Aorta (tissue), 5 donors: Measurements from ENCODE around the gene NUP93. TPM values are rescaled to one million over a fixed set of nuclear protein-coding genes. Genes with fewer than 3 reads are reported as not detected.
"Not testable (repeated sequence)": the region's sequence is repeated elsewhere in the genome, so short reads cannot be mapped to it uniquely, and the experiment has no call there.

ENCODE experiments used
- ATAC-seq: fragments of 200-7000 bp; cut with Tn5 transposase; one replicate; pipeline ENCODE4 v1.9.1; 2022; ENCODE audit warnings: moderate library complexity; ENCODE audit not compliant: low FRiP score
- DNase-seq, 2 donors: peaks; one replicate each; pipeline ENCODE4 v3.0.0-alpha.2; 2020
- H3K27ac ChIP-seq, 2 donors: one replicate each; pipeline ENCODE4 v1.5.1; 2013; ENCODE audit warnings: low read length in 2 of 2, mild to moderate bottlenecking in 2 of 2, moderate library complexity in 2 of 2, control low read depth in 1 of 2, inconsistent platforms in 1 of 2, low read depth in 1 of 2
- H3K27me3 ChIP-seq, 2 donors: one replicate each; pipeline ENCODE4 v1.6.1; 2013; ENCODE audit warnings: control low read depth in 1 of 2, low read length in 1 of 2, mild to moderate bottlenecking in 1 of 2, moderate library complexity in 1 of 2; ENCODE audit not compliant: insufficient read depth in 2 of 2, control insufficient read depth in 1 of 2
- H3K36me3 ChIP-seq, 2 donors: one replicate each; pipeline ENCODE4 v1.6.1; 2013; ENCODE audit warnings: control low read depth in 1 of 2, low read length in 1 of 2, mild to moderate bottlenecking in 1 of 2; ENCODE audit not compliant: insufficient read depth in 2 of 2, control insufficient read depth in 1 of 2
- H3K4me1 ChIP-seq, 2 donors: one replicate each; pipeline ENCODE4 v1.6.1; 2013; ENCODE audit warnings: low read length in 2 of 2, control low read depth in 1 of 2, mild to moderate bottlenecking in 1 of 2, moderate library complexity in 1 of 2; ENCODE audit not compliant: insufficient read depth in 2 of 2, control insufficient read depth in 1 of 2
- H3K4me3 ChIP-seq, 2 donors: one replicate each; pipeline ENCODE4 v1.5.1; 2013; ENCODE audit warnings: low read length in 2 of 2, control low read depth in 1 of 2, mild to moderate bottlenecking in 1 of 2
- H3K9me3 ChIP-seq: one replicate; pipeline ENCODE4 v1.6.1; 2013; ENCODE audit warnings: mild to moderate bottlenecking, low read length; ENCODE audit not compliant: control insufficient read depth
- WGBS, 2 donors: extraction: QIAGEN DNeasy Blood & Tissue Kit; methylation state at CpG; one replicate each; pipeline ENCODE4 v1.1.7; 2013; 5-methylcytosine and 5-hydroxymethylcytosine counted together
- intact Hi-C, 2 donors: fragments of 100-400 bp; cut with DNase I; formaldehyde crosslinking; loops; one replicate each; pipeline versions ENCODE4 v1.14.2 to v1.15.0; 2022
- polyA plus RNA-seq, 2 donors: library from polyadenylated mRNA; stranded (reverse); fragments of 200-250 nt; gene quantifications; one replicate each; pipeline ENCODE4 v1.2.3, GENCODE V29; 2013
- total RNA-seq, 2 donors: library from RNA; stranded (reverse); fragmentation: NEBNext Ultra II Directional; extraction: Animal tissue kit (Norgen Biotek cat#: 25700); gene quantifications; one replicate each; pipeline ENCODE4 v1.2.1, GENCODE V29; 2021
- donor health status: healthy with polysubstance abuse.
- donor health status: Bipolar disorder and iron deficiency.
- donor health status: DM: no; HTN: no; CAD: no.
- donor health status: DM: no; HTN: no; CAD: no.
- donor health status: DM: yes; HTN: yes; CAD: no.

NUP93 gene
- total and polyA plus RNA-seq, 4 donors, result 32.9 to 57.5 (median 43.8) TPM

DNA sequence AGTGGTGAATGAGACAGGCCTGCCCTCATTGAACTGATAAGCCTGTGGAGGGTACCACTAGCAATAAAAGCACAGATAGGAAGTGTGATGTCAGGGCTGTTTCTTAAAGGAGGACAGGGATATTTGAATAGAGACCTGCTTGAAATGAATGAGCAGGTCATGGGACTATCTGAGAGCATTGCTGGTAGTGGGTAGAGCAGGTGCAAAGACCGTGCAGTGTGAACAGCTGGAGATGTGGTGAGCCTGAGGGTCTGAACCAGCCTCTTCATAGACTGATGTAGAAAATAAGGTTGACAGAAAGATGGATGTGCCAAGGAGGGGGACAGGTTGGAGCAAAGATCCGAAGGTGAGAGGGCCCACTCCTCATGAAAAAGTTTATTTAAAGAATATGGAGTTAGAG is 2.4 kb downstream of the NUP93 start:
- Histone ChIP-seq H3K4me3 (no peak overlapping the region), H3K27ac (no peak overlapping the region), H3K27me3 (no peaks in the 10 kb centered on the region), H3K4me1 (no peaks in the 10 kb centered on the region), H3K9me3 (no peaks in the 10 kb centered on the region), H3K36me3 (no peaks in the 10 kb centered on the region)
- no peak for DNase-seq
- WGBS, 2 donors, result 87 to 91% methylated on average over 2 of the region's 2 CpGs
- intact Hi-C loops, result no loop called here
- no peak for ATAC-seq

DNA sequence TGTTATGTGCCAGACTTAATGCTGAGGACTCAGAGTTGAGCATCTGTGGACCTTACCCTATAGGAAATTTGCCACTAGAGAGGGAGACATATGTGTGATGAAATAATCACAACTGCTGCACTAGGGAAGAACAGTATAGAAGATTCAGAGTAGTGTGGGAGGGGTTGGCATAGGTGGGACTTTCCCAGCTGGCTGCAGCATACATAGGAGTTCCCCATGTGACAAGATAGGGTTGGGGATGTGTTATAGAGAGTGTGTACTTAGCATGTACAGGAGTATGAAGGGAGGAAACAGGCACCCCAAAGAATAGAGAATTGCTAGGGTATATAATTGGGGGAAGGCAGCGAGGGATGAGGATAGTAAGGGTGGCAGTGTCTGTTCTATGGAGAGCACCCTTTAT is 2.9 kb downstream of the NUP93 start:
- intact Hi-C loops, result no loop called here
- 96 to 100% methylated on average over 1 of the region's 1 CpG for WGBS, 2 donors

DNA sequence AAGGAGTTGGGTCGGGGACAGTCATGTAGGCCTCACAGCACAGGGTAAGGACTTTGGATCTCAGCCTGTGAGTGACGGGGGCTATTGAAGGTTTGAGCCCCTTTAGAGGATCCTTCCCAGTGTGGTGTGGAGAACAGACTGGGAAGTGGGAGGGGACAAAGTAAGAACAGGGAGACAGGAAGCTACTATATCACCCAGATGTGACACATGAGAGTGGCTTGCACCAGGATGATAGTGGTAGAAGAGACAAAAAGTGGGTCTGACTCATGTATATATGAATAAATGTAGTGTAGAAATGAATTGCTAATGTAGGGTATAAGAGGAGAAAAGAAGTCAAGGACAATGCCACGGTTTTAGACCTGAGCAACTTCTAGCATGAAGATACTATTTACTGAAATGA is 4.5 kb downstream of the NUP93 start:
- Histone ChIP-seq H3K4me1 (no peaks in the 10 kb centered on the region), H3K9me3 (no peaks in the 10 kb centered on the region), H3K27me3 (no peaks in the 10 kb centered on the region), H3K27ac (no peak overlapping the region), H3K36me3 (no peaks in the 10 kb centered on the region), H3K4me3 (no peak overlapping the region)
- ATAC-seq (no peak), DNase-seq (no peak)
- WGBS, 2 donors, result 92 to 99% methylated on average over 3 of the region's 3 CpGs
- intact Hi-C loops, result no loop called here

More for the DNA sequence above, 2.9 kb downstream of the NUP93 start:
- DNase-seq (no peak), ATAC-seq (no peak)
- Histone ChIP-seq H3K27ac (no peak overlapping the region), H3K36me3 (no peaks in the 10 kb centered on the region), H3K4me3 (no peak overlapping the region), H3K4me1 (no peaks in the 10 kb centered on the region), H3K27me3 (no peaks in the 10 kb centered on the region), H3K9me3 (no peaks in the 10 kb centered on the region)

DNA sequence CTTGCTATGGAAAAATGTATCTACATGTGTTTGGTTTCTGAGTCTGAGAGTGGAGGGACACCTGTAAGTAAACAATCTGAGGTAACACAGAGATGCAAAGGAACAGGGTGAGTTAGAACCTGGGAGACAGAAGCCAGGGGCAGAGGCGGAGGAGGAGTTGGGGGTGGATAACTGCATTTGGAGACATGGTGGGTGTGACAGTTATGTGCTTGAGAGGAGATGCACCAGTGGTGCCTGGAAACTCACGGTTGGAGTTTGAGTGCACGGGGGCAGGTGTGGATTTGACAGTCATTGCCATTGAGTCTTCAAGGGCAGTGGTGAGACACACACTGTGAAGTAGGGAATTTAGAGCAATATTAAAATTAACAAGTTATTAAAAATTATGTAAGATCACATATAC is 6.5 kb downstream of the NUP93 start:
- no peaks in the 10 kb centered on the region for H3K4me1 ChIP-seq
- H3K27me3 ChIP-seq, result no peaks in the 10 kb centered on the region
- no peaks in the 10 kb centered on the region for H3K9me3 ChIP-seq
- no peak for ATAC-seq
- DNase-seq, result no peak
- no peak overlapping the region for H3K27ac ChIP-seq
- H3K4me3 ChIP-seq, result no peak overlapping the region
- intact Hi-C loops, result no loop called here
- H3K36me3 ChIP-seq, result no peaks in the 10 kb centered on the region
- 93 to 94% methylated on average over 3 of the region's 3 CpGs for WGBS, 2 donors

DNA sequence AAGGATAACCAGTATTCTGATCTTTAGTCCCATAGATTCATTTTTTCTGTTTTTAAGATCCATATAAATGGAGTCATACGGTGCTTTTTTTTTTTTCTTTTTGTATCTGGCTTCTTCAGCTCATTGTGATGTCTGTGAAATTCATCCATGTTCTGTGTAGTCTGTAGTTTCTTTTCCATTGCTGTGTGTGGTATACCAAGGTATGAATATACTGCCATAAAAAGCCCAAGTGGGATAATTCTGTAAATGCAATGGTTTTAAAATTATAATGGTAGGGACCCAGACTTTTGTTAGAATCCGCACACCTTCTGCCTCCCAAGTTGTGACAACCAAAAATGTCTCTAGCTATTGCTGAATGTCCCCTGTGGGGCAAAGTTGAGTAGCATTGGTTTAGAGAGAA is 7.6 kb downstream of the NUP93 start:
- H3K27ac ChIP-seq, result no peak overlapping the region
- H3K9me3 ChIP-seq, result no peaks in the 10 kb centered on the region
- no peaks in the 10 kb centered on the region for H3K4me1 ChIP-seq
- DNase-seq, result no peak
- intact Hi-C loops, result no loop called here
- no peak overlapping the region for H3K4me3 ChIP-seq
- 83 to 85% methylated on average over 2 of the region's 2 CpGs for WGBS, 2 donors
- ATAC-seq, result no peak
- no peaks in the 10 kb centered on the region for H3K36me3 ChIP-seq
- no peaks in the 10 kb centered on the region for H3K27me3 ChIP-seq

DNA sequence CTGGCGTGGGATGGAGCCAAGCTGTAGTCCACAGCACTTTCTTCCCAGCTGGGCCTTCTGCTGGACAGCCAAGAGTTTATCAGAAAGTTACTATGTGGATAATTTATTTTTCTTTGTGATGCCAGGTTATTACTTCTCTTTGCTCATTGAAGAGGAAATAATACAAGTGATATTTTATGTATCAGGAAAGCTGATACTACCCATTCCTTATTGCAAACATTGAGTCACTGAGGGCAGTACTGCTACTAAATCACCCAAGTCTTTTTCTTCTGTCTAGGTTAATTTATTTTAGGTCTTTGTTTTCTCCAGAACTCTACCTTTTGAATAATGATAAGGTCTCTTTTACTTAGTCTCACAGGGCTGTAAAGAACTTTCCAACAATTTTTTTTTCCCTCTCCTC is 8.3 kb downstream of the NUP93 start:
- Histone ChIP-seq H3K9me3 (no peaks in the 10 kb centered on the region), H3K27me3 (no peaks in the 10 kb centered on the region), H3K27ac (no peak overlapping the region), H3K36me3 (no peaks in the 10 kb centered on the region), H3K4me1 (no peaks in the 10 kb centered on the region), H3K4me3 (no peak overlapping the region)
- ATAC-seq (no peak), DNase-seq (no peak)
- intact Hi-C loops, result no loop called here
- 58 to 63% methylated on average over 1 of the region's 1 CpG for WGBS, 2 donors

DNA sequence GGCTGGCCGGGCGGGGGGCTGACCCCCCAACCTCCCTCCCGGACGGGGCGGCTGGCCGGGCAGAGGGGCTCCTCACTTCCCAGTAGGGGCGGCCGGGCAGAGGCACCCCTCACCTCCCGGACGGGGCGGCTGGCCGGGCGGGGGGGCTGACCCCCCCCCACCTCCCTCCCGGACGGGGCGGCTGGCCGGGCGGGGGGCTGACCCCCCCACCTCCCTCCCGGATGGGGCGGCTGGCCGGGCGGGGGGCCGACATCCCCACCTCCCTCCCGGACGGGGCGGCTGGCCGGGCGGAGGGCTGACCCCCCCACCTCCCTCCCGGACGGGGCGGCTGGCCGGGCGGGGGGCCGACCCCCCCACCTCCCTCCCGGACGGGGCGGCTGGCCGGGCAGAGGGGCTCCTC is 9.4 kb downstream of the NUP93 start:
- H3K4me1 ChIP-seq, H3K27me3 ChIP-seq, H3K27ac ChIP-seq, H3K9me3 ChIP-seq, intact Hi-C loops, ATAC-seq, H3K36me3 ChIP-seq, DNase-seq, H3K4me3 ChIP-seq: not testable (repeated sequence)
- 86% methylated on average over 19 of the region's 38 CpGs; no CpG with 5 or more reads in 1 of the 2 donors for WGBS, 2 donors

DNA sequence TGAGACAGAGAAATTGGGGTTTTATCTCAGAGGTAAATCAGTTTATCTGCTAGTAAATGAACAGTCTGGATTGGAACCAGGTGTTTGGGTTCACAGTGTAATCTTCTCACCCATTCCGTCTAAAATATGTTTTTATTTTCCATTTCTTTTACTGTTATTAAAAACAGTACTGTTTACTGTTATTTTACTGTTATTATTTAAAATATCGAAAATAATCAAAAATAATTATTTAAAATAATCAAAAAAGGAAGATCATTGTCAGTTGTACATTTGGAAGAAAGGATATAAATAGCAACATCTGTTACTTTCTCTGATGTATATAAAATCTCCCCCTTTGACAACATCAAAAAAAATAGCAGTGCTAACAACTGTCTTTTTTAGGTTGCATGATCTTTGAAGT is 11.5 kb downstream of the NUP93 start:
- no peak overlapping the region for H3K4me3 ChIP-seq
- WGBS, 2 donors, result 39 to 56% methylated on average over 2 of the region's 2 CpGs
- H3K36me3 ChIP-seq, result no peaks in the 10 kb centered on the region
- intact Hi-C loops, result no loop called here
- H3K27me3 ChIP-seq, result no peaks in the 10 kb centered on the region
- no peak for DNase-seq
- peaks cover 0 to 3% of the 10 kb centered on the region in 2 donors for H3K4me1 ChIP-seq
- H3K9me3 ChIP-seq, result no peaks in the 10 kb centered on the region
- H3K27ac ChIP-seq, result no peak overlapping the region
- no peak for ATAC-seq

DNA sequence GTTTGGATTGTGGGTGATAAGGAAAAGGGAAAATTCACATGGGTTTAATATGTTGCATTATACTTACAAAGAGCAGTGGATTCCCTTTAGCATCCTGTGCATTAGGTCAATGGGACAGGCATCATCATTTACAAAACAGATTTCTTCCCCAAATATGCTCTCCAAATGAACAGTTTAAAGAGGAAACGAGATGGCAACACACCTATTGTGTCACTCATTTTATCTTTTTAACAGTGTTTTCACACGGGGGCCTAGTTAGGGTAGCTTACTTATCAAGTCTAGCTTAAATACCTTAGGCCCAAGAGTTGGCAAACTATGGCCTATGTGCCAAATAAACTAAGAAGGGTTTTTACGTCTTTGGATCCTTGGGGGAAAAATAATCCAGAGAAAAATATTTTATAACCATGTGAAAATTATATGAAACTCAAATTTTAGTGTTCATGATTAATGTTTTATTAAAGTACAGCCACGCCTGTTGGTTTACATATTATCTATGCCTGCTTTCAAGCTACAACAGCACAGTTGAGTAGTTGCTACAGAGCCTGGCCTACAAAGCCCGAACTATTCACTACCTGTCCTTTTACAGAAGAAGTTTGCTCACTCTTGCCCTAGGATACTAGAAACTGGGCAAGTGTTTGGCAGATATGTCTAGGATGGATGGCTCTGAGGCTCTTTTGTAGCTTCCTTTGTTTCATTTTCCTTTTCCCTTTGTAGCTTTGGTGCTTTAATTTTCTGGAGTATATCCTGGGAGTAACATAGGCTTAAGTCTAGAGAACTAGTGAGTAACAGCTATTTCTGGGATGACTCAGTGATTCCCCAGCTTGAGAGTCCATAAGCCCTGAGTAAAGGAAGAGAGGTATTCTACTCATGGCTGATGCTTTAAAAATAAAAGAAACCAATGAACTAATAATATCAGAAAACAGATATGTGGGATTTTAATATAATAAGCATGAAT is 12.4 kb downstream of the NUP93 start:
- intact Hi-C loops, result no loop called here
- no peaks in the 10 kb centered on the region for H3K9me3 ChIP-seq
- H3K27me3 ChIP-seq, result no peaks in the 10 kb centered on the region
- peaks cover 0 to 3% of the 10 kb centered on the region in 2 donors for H3K4me1 ChIP-seq
- WGBS, 2 donors, result 61 to 69% methylated on average over 5 of the region's 5 CpGs
- no peaks in the 10 kb centered on the region for H3K36me3 ChIP-seq
- no peak overlapping the region for H3K4me3 ChIP-seq
- H3K27ac ChIP-seq, result peak overlapping the region in 1 of 2 donors; percentile 40
- DNase-seq, result no peak
- ATAC-seq, result no peak
